Activated CD4-positive, alpha-beta memory T cell treated with anti-CD3 and anti-CD28 coated beads, Interleukin-2, amount 10 ng/mL, durations not matched to agents 7 days and 5 days (primary cell): ENCODE data around the gene ERAL1. TPM values are rescaled to one million over a fixed set of nuclear protein-coding genes. Genes with fewer than 3 reads are reported as not detected.
"Not testable (repeated sequence)": the region's sequence is repeated elsewhere in the genome, so short reads cannot be mapped to it uniquely, and the experiment has no call there.

Experiments
- CTCF ChIA-PET: fragments of 350-600 bp; sonication (Branson Sonifier 250); formaldehyde crosslinking; loops from one replicate; lab custom pipeline; 2021; ENCODE audit warnings: antibody characterized with exemption, inconsistent platforms; lab: Charles Lee
- POLR2A ChIA-PET: fragments of 350-600 bp; sonication (Branson Sonifier 250); formaldehyde crosslinking; loops from one replicate; lab custom pipeline; 2021; ENCODE audit warnings: antibody characterized with exemption; lab: Charles Lee
- DNase-seq: peaks from one replicate; pipeline ENCODE4 v3.0.0-alpha.2; 2020
- H3K27ac Mint-ChIP-seq: one replicate; pipeline ENCODE4 v1.8.0; 2021; ENCODE audit warnings: mild to moderate bottlenecking, mixed read lengths
- H3K27me3 Mint-ChIP-seq: one replicate; pipeline ENCODE4 v1.8.0; 2021; ENCODE audit warnings: mixed read lengths
- H3K36me3 Mint-ChIP-seq: one replicate; pipeline ENCODE4 v1.8.0; 2021; ENCODE audit warnings: low read depth, mixed read lengths
- H3K4me1 Mint-ChIP-seq: one replicate; pipeline ENCODE4 v1.8.0; 2021; ENCODE audit warnings: mixed read lengths
- H3K4me3 Mint-ChIP-seq: one replicate; pipeline ENCODE4 v1.8.0; 2021; ENCODE audit warnings: mild to moderate bottlenecking, mixed read lengths
- H3K9me3 Mint-ChIP-seq: one replicate; pipeline ENCODE4 v1.8.0; 2021; ENCODE audit warnings: mixed read lengths
- total RNA-seq, 2 experiments: library from RNA; stranded (reverse); gene quantifications; one replicate each; pipeline ENCODE4 v1.2.3, GENCODE V29; 2021

Gene ERAL1
- total RNA-seq, 2 experiments from 2014 or later = 34.6 to 35.2 TPM

GRCh38 chr17:28871056-28871579 is 16.3 kb downstream of the ERAL1 start:
- Mint-ChIP-seq H3K27ac (peak overlapping the region; percentile 89), H3K4me1 (peaks cover 21% of the 10 kb centered on the region), H3K27me3 (no peaks in the 10 kb centered on the region), H3K36me3 (no peaks in the 10 kb centered on the region), H3K4me3 (no peak overlapping the region), H3K9me3 (no peaks in the 10 kb centered on the region)
- ChIA-PET CTCF (interaction anchor here (0.9 to 2.0 kb wide), 9 partner anchors 12 to 144 kb away, joined by 4 to 11 read pairs (median 5); partner anchors contain the start of genes DHRS13, FAM222B and FLOT2), POLR2A (interaction anchor here (0.6 to 2.8 kb wide), 16 partner anchors 9 to 275 kb away, joined by 3 to 19 read pairs (median 4); partner anchors contain the start of genes DHRS13, FAM222B, PHF12 and TLCD1)
- peak; percentile 67 for DNase-seq

DNA sequence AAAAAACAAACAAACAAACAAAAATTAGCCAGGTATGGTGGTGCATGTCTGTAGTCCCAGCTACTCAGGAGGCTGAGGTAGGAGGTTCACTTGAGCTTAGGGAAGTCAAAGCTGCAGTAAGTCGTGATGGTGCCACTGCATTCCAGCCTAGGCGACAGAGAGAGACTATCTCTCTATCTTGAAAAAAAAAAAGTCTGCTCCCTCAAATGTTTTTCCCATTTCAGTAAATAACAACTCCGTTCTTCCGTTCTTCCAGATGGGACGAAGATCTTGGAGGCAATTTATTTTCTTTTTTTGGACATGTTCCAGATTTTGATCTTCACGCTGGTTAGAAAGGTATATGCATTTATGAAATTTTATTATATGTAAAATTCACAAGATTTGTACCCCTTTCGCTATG is 19.0 kb downstream of the ERAL1 start:
- peaks cover 12% of the 10 kb centered on the region for H3K36me3 Mint-ChIP-seq
- no peaks in the 10 kb centered on the region for H3K27me3 Mint-ChIP-seq
- no peak overlapping the region for H3K27ac Mint-ChIP-seq
- ChIA-PET CTCF (no interaction called here), POLR2A (interaction anchor here (0.8 kb wide), 1 partner anchor 24 kb away, joined by 3 read pairs; no protein-coding TSS in a partner anchor)
- no peaks in the 10 kb centered on the region for H3K9me3 Mint-ChIP-seq
- no peak overlapping the region for H3K4me3 Mint-ChIP-seq
- no peak for DNase-seq
- peaks cover 30% of the 10 kb centered on the region for H3K4me1 Mint-ChIP-seq

DNA sequence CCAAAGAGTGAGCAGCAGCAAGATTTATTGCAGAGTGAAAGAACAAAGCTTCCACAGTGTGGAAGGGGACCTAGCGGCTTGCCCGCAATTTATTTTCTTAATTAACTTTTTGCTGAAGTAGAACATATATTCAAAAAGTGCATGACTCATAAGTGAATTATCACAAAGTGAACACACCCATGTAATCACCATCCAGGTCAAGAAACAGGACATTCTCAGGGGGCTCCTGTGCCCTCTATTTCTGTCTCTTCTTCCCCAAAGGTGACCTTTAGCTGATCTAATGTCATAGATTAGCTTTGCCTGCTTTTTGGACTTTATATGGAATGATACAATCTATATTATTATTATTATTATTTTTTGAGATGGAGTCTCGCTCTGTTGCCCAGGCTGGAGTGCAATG is 19.9 kb downstream of the ERAL1 start:
- peaks cover 30% of the 10 kb centered on the region for H3K4me1 Mint-ChIP-seq
- POLR2A ChIA-PET = interaction anchor here (0.7 kb wide), 1 partner anchor 33 kb away, joined by 3 read pairs; the partner anchor contains the start of gene FAM222B
- CTCF ChIA-PET = no interaction called here
- H3K36me3 Mint-ChIP-seq = peaks cover 20% of the 10 kb centered on the region
- no peak for DNase-seq
- no peaks in the 10 kb centered on the region for H3K27me3 Mint-ChIP-seq
- H3K4me3 Mint-ChIP-seq = no peak overlapping the region
- no peaks in the 10 kb centered on the region for H3K9me3 Mint-ChIP-seq
- H3K27ac Mint-ChIP-seq = no peak overlapping the region

- Mint-ChIP-seq H3K4me1 (peaks cover 28% of the 10 kb centered on the region), H3K27ac (no peak overlapping the region), H3K9me3 (no peaks in the 10 kb centered on the region), H3K27me3 (no peaks in the 10 kb centered on the region), H3K36me3 (peaks cover 33% of the 10 kb centered on the region), H3K4me3 (no peak overlapping the region)
- no peak for DNase-seq
- POLR2A ChIA-PET = interaction anchor here (1.5 kb wide), 1 partner anchor 12 kb away, joined by 3 read pairs; no protein-coding TSS in a partner anchor
- CTCF ChIA-PET = no interaction called here
These were observed 21.2 kb downstream of the ERAL1 start for GRCh38 chr17:28875848-28876550.

DNA sequence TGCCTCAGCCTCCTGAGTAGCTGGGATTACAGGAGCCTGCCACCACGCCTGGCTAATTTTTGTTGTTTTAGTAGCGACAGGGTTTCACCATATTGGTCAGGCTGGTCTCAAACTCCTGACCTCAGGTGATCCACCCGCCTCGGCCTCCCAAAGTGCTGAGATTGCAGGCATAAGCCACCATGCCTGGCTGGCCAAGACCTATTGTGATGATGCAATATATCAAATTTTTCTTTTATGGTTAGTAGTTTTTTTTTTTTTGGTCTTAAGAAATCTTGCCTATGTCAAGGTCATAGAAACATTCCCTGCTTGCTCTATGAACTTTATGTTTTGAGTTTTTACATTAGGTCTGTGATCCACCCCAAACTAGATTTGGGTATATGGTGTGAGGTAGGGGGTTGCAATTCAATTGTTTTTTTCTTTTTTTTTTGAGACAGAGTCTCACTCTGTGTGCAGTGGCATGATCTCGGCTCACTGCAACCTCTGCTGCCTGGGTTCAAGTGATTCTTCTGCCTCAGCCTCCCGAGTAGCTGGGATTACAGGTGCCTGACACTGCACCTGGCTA is 22.4 kb downstream of the ERAL1 start:
- H3K27me3 Mint-ChIP-seq, H3K27ac Mint-ChIP-seq, H3K4me3 Mint-ChIP-seq, H3K9me3 Mint-ChIP-seq, DNase-seq: not testable (repeated sequence)
- ChIA-PET CTCF (interaction anchor here (2.6 kb wide), 1 partner anchor 113 kb away, joined by 11 read pairs; no protein-coding TSS in a partner anchor), POLR2A (interaction anchor here (1.4 to 2.2 kb wide), 3 partner anchors 13 to 21 kb away, joined by 3 to 6 read pairs (median 4); partner anchors contain the start of gene FLOT2)
- peaks cover 45% of the 10 kb centered on the region for H3K36me3 Mint-ChIP-seq
- H3K4me1 Mint-ChIP-seq = peaks cover 18% of the 10 kb centered on the region

- DNase-seq = no peak
- POLR2A ChIA-PET = interaction anchor here (1.4 to 2.2 kb wide), 2 partner anchors 14 to 19 kb away, joined by 4 to 6 read pairs; partner anchors contain the start of gene FLOT2
- no peaks in the 10 kb centered on the region for H3K9me3 Mint-ChIP-seq
- H3K36me3 Mint-ChIP-seq = peaks cover 55% of the 10 kb centered on the region
- no peak overlapping the region for H3K4me3 Mint-ChIP-seq
- H3K27me3 Mint-ChIP-seq = no peaks in the 10 kb centered on the region
- CTCF ChIA-PET = interaction anchor here (0.6 to 2.6 kb wide), 3 partner anchors 114 to 168 kb away, joined by 3 to 11 read pairs (median 8); no protein-coding TSS in a partner anchor
- H3K4me1 Mint-ChIP-seq = peaks cover 17% of the 10 kb centered on the region
- H3K27ac Mint-ChIP-seq = no peak overlapping the region
These were observed 23.5 kb downstream of the ERAL1 start for GRCh38 chr17:28878158-28878910.

DNA sequence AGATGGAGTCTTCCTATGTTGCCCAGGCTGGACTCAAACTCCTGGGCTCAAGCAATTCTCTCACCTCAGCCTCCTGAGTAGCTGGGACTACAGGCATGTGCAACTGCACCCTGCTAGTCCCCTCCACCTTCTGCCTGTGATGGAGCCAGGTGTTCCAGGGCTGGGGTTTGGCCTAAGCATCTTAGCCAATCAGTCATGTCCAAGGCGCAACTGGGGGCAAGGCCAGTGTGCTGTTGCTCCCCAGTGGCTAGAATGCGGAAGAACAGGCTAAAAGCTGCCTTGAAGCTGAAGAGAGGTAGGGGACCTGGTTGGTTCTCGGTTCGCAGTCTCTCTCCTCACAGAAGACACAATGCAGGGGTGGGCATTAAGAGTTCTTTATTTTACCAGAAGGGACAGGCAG is 24.2 kb downstream of the ERAL1 start:
- DNase-seq = no peak
- Mint-ChIP-seq H3K27ac (no peak overlapping the region), H3K27me3 (no peaks in the 10 kb centered on the region), H3K9me3 (no peaks in the 10 kb centered on the region), H3K4me1 (peaks cover 17% of the 10 kb centered on the region), H3K4me3 (no peak overlapping the region), H3K36me3 (peaks cover 57% of the 10 kb centered on the region)
- ChIA-PET POLR2A (interaction anchor here (2.2 kb wide), 1 partner anchor 14 kb away, joined by 6 read pairs; no protein-coding TSS in a partner anchor), CTCF (interaction anchor here (0.6 to 2.6 kb wide), 4 partner anchors 31 to 168 kb away, joined by 3 to 11 read pairs (median 6); no protein-coding TSS in a partner anchor)

DNA sequence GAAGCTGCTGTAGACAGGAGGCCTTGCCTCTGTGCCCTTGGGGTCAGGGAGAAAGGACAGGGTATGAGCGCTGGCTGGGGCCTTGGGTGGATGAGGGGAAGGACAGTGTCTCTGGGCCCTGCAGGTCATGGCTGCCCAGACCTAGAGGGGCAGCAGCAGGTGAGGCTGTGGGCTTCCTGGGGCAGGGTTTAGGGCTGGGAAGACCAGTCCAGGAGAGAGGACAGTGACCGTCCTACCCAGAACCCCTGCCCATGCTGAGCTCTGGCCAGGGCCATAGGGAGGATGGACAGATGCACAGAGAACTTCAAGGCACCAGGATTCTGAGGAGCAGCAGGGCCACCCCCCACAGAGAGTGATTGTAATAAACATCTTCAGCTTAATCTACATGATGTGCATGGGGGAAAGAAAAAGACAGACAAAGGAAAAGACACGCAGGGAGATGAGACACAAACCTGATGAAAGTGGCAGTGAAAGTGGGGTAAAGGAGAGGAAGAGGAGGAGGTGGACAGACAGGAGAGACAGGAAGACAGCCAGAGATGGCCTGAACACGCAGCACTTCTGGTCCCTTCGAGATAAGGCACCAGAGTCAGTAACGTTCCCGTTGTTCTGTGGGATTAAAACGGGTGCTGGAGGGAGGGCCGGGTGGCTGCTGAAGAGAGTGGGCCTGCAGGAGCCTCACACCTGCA is 25.2 kb downstream of the ERAL1 start:
- ChIA-PET POLR2A (interaction anchor here (0.6 to 1.0 kb wide), 2 partner anchors 9 to 13 kb away, joined by 3 read pairs; no protein-coding TSS in a partner anchor), CTCF (interaction anchor here (2.1 to 2.6 kb wide), 2 partner anchors 116 to 153 kb away, joined by 8 to 11 read pairs; no protein-coding TSS in a partner anchor)
- Mint-ChIP-seq H3K27ac (no peak overlapping the region), H3K9me3 (no peaks in the 10 kb centered on the region), H3K36me3 (peaks cover 67% of the 10 kb centered on the region), H3K4me3 (no peak overlapping the region), H3K27me3 (no peaks in the 10 kb centered on the region), H3K4me1 (peaks cover 17% of the 10 kb centered on the region)
- no peak for DNase-seq

DNA sequence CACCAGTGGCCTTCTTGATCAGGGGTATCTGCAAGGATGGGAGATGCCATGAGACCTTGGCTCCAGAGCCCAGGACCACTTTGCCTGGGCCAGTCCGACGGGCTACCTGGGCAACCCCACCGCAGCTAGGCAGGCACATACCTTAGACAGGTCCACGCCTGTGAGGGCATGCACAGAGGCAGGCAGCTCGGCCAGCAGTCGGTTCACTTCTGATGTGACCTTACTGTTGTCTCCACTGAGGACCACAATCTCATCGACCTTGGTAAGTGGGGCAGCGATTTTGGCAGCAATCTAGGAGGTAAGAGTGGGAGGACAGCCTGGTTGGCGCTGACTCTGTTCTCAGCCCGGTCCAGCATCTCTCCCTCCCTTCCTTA is 25.7 kb downstream of the ERAL1 start:
- CTCF ChIA-PET = no interaction called here
- Mint-ChIP-seq H3K27me3 (no peaks in the 10 kb centered on the region), H3K27ac (no peak overlapping the region), H3K4me1 (peaks cover 16% of the 10 kb centered on the region), H3K9me3 (no peaks in the 10 kb centered on the region), H3K36me3 (peaks cover 71% of the 10 kb centered on the region), H3K4me3 (no peak overlapping the region)
- POLR2A ChIA-PET = interaction anchor here (0.6 to 1.0 kb wide), 2 partner anchors 9 to 12 kb away, joined by 3 read pairs; no protein-coding TSS in a partner anchor
- DNase-seq = no peak

DNA sequence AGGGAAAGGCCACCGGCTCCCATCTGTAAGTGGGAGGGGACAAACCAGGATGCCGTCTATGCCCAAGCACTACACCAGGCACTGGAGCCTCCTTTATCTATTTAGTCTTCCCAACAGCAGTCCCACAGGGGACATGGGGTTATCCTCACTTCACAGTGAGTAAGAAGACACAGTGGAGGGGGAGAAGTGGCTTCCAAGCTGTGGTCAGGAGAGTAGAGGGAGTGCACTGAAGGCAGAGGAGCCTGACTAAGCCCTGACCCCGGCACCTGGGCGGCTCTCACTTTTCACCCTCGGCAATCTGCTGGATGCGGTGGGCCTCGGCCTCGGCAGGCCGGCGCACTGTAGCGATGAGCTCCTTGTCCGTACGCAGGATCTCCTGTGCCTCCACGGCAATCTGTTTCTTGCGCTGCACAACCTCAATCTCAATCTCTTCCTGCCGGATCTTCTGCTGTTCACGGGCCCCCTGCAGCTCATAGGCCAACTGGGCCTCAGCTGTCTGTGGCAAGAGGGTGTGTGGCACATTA is 26.8 kb downstream of the ERAL1 start:
- Mint-ChIP-seq H3K9me3 (no peaks in the 10 kb centered on the region), H3K27me3 (no peaks in the 10 kb centered on the region), H3K36me3 (peaks cover 78% of the 10 kb centered on the region), H3K4me3 (no peak overlapping the region), H3K4me1 (peaks cover 7% of the 10 kb centered on the region), H3K27ac (no peak overlapping the region)
- CTCF ChIA-PET = no interaction called here
- DNase-seq = no peak
- POLR2A ChIA-PET = interaction anchor here (1.2 to 2.0 kb wide), 2 partner anchors 11 to 20 kb away, joined by 3 to 7 read pairs; no protein-coding TSS in a partner anchor

DNA sequence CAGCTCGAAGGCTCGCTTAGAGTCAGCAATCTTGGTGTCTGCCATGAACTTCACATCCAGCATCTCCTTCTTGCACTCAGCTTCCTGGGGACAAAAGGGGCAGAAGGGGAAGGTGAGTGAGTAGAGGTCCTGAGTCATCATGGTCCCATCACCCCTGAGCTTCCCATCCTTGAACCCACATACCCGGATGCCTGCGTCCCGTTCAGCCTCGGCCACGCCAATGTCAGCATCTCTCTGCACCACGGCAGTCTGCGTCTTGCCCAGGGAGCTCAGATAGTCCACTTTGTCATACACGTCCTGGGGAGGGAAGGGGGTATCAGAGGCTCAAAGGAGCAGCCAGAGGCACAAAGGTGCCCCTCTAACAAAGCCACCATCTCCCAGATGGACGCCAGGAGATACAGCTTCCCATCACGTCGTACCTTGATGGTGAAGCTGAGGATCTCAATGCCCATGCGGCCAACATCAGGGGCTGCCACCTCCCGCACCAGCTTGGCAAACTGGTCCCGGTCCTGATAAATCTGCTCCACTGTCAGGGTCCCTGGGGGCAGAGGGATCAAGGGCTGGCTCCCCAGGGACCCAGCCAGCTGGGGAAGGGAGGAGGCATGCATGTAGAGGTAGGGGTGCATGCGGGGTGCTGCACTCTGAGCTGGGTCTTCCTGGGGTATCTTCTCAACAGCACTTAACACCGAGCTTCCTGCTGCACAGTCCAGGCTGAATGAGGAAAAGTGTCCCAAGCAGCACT is 27.5 kb downstream of the ERAL1 start:
- Mint-ChIP-seq H3K27me3 (no peaks in the 10 kb centered on the region), H3K4me3 (no peak overlapping the region), H3K4me1 (peaks cover 6% of the 10 kb centered on the region), H3K36me3 (peaks cover 78% of the 10 kb centered on the region), H3K9me3 (no peaks in the 10 kb centered on the region), H3K27ac (no peak overlapping the region)
- ChIA-PET CTCF (no interaction called here), POLR2A (interaction anchor here (1.2 to 2.0 kb wide), 3 partner anchors 10 to 20 kb away, joined by 3 to 7 read pairs (median 3); no protein-coding TSS in a partner anchor)
- DNase-seq = no peak
